ENCODE measurements around the gene SH2D6. TPM values are rescaled to one million over a fixed set of nuclear protein-coding genes. Genes with fewer than 3 reads are reported as not detected.
A peak's percentile ranks its signal among the peaks of the same experiment; 100 is the strongest.
"Not testable (repeated sequence)": the region's sequence is repeated elsewhere in the genome, so short reads cannot be mapped to it uniquely, and the experiment has no call there.

The SH2D6 gene
- total RNA-seq, 2 donors from 2014 or later = 0.66 to 1.3 TPM

GRCh38 chr2:85437488-85438200, 19.1 kb downstream of the SH2D6 start:
- Mint-ChIP-seq H3K9me3 (no peaks in the 10 kb centered on the region), H3K27ac (peak overlapping the region; percentile 97), H3K4me1 (peaks cover 8% of the 10 kb centered on the region), H3K4me3 (peak overlapping the region; percentile 81), H3K36me3 (ENCODE audit: low read depth) (no peaks in the 10 kb centered on the region), H3K27me3 (no peaks in the 10 kb centered on the region)
- ATAC-seq (replicated peaks) = peak; percentile 89

GRCh38 chr2:85438201-85439024, 19.9 kb downstream of the SH2D6 start:
- Mint-ChIP-seq H3K4me1 (peaks cover 8% of the 10 kb centered on the region), H3K9me3 (no peaks in the 10 kb centered on the region), H3K4me3 (peak overlapping the region; percentile 81), H3K36me3 (ENCODE audit: low read depth) (no peaks in the 10 kb centered on the region), H3K27ac (peak overlapping the region; percentile 91), H3K27me3 (no peaks in the 10 kb centered on the region)
- ATAC-seq (replicated peaks) = peak; percentile 4

GRCh38 chr2:85439025-85439472, 20.5 kb downstream of the SH2D6 start:
- no peak for ATAC-seq (replicated peaks)
- Mint-ChIP-seq H3K27me3 (no peaks in the 10 kb centered on the region), H3K4me1 (peaks cover 8% of the 10 kb centered on the region), H3K4me3 (peak overlapping the region; percentile 81), H3K27ac (peak overlapping the region; percentile 91), H3K36me3 (ENCODE audit: low read depth) (no peaks in the 10 kb centered on the region), H3K9me3 (no peaks in the 10 kb centered on the region)

GRCh38 chr2:85439569-85439968, 21.1 kb downstream of the SH2D6 start:
- peak overlapping the region; percentile 81 for H3K4me3 Mint-ChIP-seq
- H3K9me3 Mint-ChIP-seq = not testable (repeated sequence)

GRCh38 chr2:85439986-85440385, 21.5 kb downstream of the SH2D6 start:
- Mint-ChIP-seq H3K4me1 (peaks cover 8% of the 10 kb centered on the region), H3K36me3 (ENCODE audit: low read depth) (no peaks in the 10 kb centered on the region), H3K9me3 (no peaks in the 10 kb centered on the region), H3K27ac (peak overlapping the region; percentile 81), H3K4me3 (peak overlapping the region; percentile 81), H3K27me3 (no peaks in the 10 kb centered on the region)
- peak; percentile 55 for ATAC-seq (replicated peaks)

More at GRCh38 chr2:85439569-85439968, 21.1 kb downstream of the SH2D6 start:
- peak overlapping the region; percentile 91 for H3K27ac Mint-ChIP-seq
- not testable (repeated sequence) for ATAC-seq (replicated peaks); H3K36me3 Mint-ChIP-seq (ENCODE audit: low read depth); H3K4me1 Mint-ChIP-seq; H3K27me3 Mint-ChIP-seq

GRCh38 chr2:85440729-85441128, 22.2 kb downstream of the SH2D6 start:
- Mint-ChIP-seq H3K27ac (no peak overlapping the region), H3K27me3 (no peaks in the 10 kb centered on the region), H3K4me1 (peaks cover 8% of the 10 kb centered on the region), H3K4me3 (no peak overlapping the region), H3K9me3 (no peaks in the 10 kb centered on the region), H3K36me3 (ENCODE audit: low read depth) (no peaks in the 10 kb centered on the region)
- ATAC-seq (replicated peaks) = no peak

GRCh38 chr2:85441864-85442263, 23.4 kb downstream of the SH2D6 start:
- Mint-ChIP-seq H3K4me1 (peaks cover 8% of the 10 kb centered on the region), H3K9me3 (no peaks in the 10 kb centered on the region), H3K36me3 (ENCODE audit: low read depth) (no peaks in the 10 kb centered on the region), H3K27me3 (no peaks in the 10 kb centered on the region), H3K27ac (no peak overlapping the region), H3K4me3 (no peak overlapping the region)
- no peak for ATAC-seq (replicated peaks)

- Mint-ChIP-seq H3K27me3 (no peaks in the 10 kb centered on the region), H3K9me3 (no peaks in the 10 kb centered on the region), H3K4me1 (peaks cover 3% of the 10 kb centered on the region), H3K4me3 (no peak overlapping the region), H3K27ac (peak overlapping the region; percentile 38), H3K36me3 (ENCODE audit: low read depth) (no peaks in the 10 kb centered on the region)
- ATAC-seq (replicated peaks) = no peak
Observed at GRCh38 chr2:85444629-85445172, 26.2 kb downstream of the SH2D6 start.

GRCh38 chr2:85445316-85446295, 27.1 kb downstream of the SH2D6 start:
- Mint-ChIP-seq H3K4me1 (no peaks in the 10 kb centered on the region), H3K27me3 (no peaks in the 10 kb centered on the region), H3K9me3 (no peaks in the 10 kb centered on the region), H3K4me3 (no peak overlapping the region), H3K36me3 (ENCODE audit: low read depth) (no peaks in the 10 kb centered on the region), H3K27ac (no peak overlapping the region)
- no peak for ATAC-seq (replicated peaks)

- Mint-ChIP-seq H3K4me1 (no peaks in the 10 kb centered on the region), H3K27me3 (no peaks in the 10 kb centered on the region), H3K36me3 (ENCODE audit: low read depth) (no peaks in the 10 kb centered on the region), H3K9me3 (no peaks in the 10 kb centered on the region), H3K4me3 (no peak overlapping the region), H3K27ac (no peak overlapping the region)
- no peak for ATAC-seq (replicated peaks)
Observed at GRCh38 chr2:85446296-85447221, 28.0 kb downstream of the SH2D6 start.

- Mint-ChIP-seq H3K4me3 (no peak overlapping the region), H3K27ac (no peak overlapping the region), H3K9me3 (no peaks in the 10 kb centered on the region), H3K27me3 (no peaks in the 10 kb centered on the region), H3K36me3 (ENCODE audit: low read depth) (no peaks in the 10 kb centered on the region), H3K4me1 (no peaks in the 10 kb centered on the region)
- no peak for ATAC-seq (replicated peaks)
Observed at GRCh38 chr2:85447222-85447585, 28.7 kb downstream of the SH2D6 start.

- no peaks in the 10 kb centered on the region for H3K36me3 Mint-ChIP-seq (ENCODE audit: low read depth)
- no peaks in the 10 kb centered on the region for H3K9me3 Mint-ChIP-seq
- no peak for ATAC-seq (replicated peaks)
- H3K27ac Mint-ChIP-seq = peak overlapping the region; percentile 25
- H3K4me1 Mint-ChIP-seq = no peaks in the 10 kb centered on the region
- H3K27me3 Mint-ChIP-seq = no peaks in the 10 kb centered on the region
- H3K4me3 Mint-ChIP-seq = no peak overlapping the region
Observed at GRCh38 chr2:85448461-85449213, 30.1 kb downstream of the SH2D6 start.

- no peak overlapping the region for H3K4me3 Mint-ChIP-seq
- peak overlapping the region; percentile 25 for H3K27ac Mint-ChIP-seq
- no peaks in the 10 kb centered on the region for H3K4me1 Mint-ChIP-seq
- H3K36me3 Mint-ChIP-seq (ENCODE audit: low read depth) = no peaks in the 10 kb centered on the region
- ATAC-seq (replicated peaks) = no peak
- H3K9me3 Mint-ChIP-seq = no peaks in the 10 kb centered on the region
- H3K27me3 Mint-ChIP-seq = no peaks in the 10 kb centered on the region
Observed at GRCh38 chr2:85449214-85449588, 30.7 kb downstream of the SH2D6 start.
